Measurements from ENCODE around the gene CCNC.

CCNC gene

DNA sequence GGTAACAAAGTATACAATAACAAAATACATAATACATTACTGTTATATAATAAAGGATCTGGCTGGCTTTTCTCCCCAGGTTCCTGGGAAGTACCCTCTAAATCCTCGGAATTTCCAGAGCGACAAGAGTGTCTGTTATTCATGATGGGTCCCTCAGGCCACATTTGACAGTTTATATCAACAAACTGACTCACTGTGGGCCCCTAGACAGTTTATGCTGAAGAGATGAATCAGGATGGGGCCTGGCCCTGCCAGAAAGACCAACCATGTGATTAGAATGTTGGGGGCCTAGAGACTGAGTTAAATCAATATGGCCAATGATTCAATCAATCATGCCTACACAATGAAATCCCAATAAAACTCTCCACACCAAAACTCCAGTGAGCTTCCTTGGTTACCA, 66.7 kb downstream of the CCNC start:
- DNase-seq (ENCODE audit: low spot score): no peak
- no peak for TF ChIP-seq CTCF (IDR thresholded peaks at IDR 0.05; ENCODE audit: poor library complexity, severe bottlenecking)
- ATAC-seq (ENCODE audit: low read depth): no peak
- peaks cover 51% of the 10 kb centered on the region for H3K36me3 ChIP-seq (ENCODE audit: low read depth)
- H3K4me1 ChIP-seq (ENCODE audit: insufficient read depth, poor library complexity, severe bottlenecking): no peaks in the 10 kb centered on the region
- H3K9me3 ChIP-seq (ENCODE audit: severe bottlenecking): no peaks in the 10 kb centered on the region
- H3K27ac ChIP-seq (ENCODE audit: poor library complexity, severe bottlenecking): no peak overlapping the region
- no peak overlapping the region for H3K4me3 ChIP-seq (ENCODE audit: severe bottlenecking)
- H3K27me3 ChIP-seq (ENCODE audit: insufficient read depth, poor library complexity, severe bottlenecking): no peaks in the 10 kb centered on the region

DNA sequence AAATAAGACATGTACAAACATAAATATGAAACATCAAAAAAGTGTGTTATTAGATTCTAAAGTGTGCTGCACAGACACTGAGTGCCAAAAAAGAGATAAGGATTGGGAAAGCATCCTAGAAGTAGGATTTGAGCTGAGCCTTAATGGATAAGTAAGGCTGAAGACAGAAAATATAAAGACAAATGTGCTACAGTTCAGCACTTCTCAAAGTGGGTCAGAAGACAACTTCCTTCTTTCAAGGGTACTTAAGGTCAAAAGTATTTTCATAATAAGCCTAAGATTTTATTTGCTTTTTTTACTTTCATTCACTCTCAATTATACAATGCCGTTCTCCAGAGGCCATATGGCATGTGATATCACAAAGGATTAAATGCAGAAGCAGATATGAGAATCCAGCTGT, 70.0 kb downstream of the CCNC start:
- Histone ChIP-seq H3K9me3 (ENCODE audit: severe bottlenecking) (no peaks in the 10 kb centered on the region), H3K27me3 (ENCODE audit: insufficient read depth, poor library complexity, severe bottlenecking) (no peaks in the 10 kb centered on the region), H3K27ac (ENCODE audit: poor library complexity, severe bottlenecking) (no peak overlapping the region), H3K4me1 (ENCODE audit: insufficient read depth, poor library complexity, severe bottlenecking) (no peaks in the 10 kb centered on the region), H3K4me3 (ENCODE audit: severe bottlenecking) (no peak overlapping the region), H3K36me3 (ENCODE audit: low read depth) (peaks cover 53% of the 10 kb centered on the region)
- no peak for TF ChIP-seq CTCF (IDR thresholded peaks at IDR 0.05; ENCODE audit: poor library complexity, severe bottlenecking)
- ATAC-seq (ENCODE audit: low read depth) (no peak), DNase-seq (ENCODE audit: low spot score) (no peak)

- H3K36me3 ChIP-seq (ENCODE audit: low read depth): peaks cover 45% of the 10 kb centered on the region
- H3K4me3 ChIP-seq (ENCODE audit: severe bottlenecking): no peak overlapping the region
- TF ChIP-seq CTCF (IDR thresholded peaks at IDR 0.05; ENCODE audit: poor library complexity, severe bottlenecking): no peak
- H3K4me1 ChIP-seq (ENCODE audit: insufficient read depth, poor library complexity, severe bottlenecking): no peaks in the 10 kb centered on the region
- ATAC-seq (ENCODE audit: low read depth) (no peak), DNase-seq (ENCODE audit: low spot score) (no peak)
- H3K27ac ChIP-seq (ENCODE audit: poor library complexity, severe bottlenecking): no peak overlapping the region
- no peaks in the 10 kb centered on the region for H3K27me3 ChIP-seq (ENCODE audit: insufficient read depth, poor library complexity, severe bottlenecking)
- no peaks in the 10 kb centered on the region for H3K9me3 ChIP-seq (ENCODE audit: severe bottlenecking)
Observed at GRCh38 chr6:99495466-99495865, 73.0 kb downstream of the CCNC start.
